Measurements from ENCODE around the gene STAT6. TPM values are rescaled to one million over a fixed set of nuclear protein-coding genes. Genes with fewer than 3 reads are reported as not detected.

Gene STAT6
- polyA plus RNA-seq, 1 donor (not counting 4 experiments of a cell fraction or from before 2014, with no cell fraction given): 113 TPM

GRCh38 chr12:57103856-57104255, 7.3 kb downstream of the STAT6 start:
- Histone ChIP-seq H3K27me3 (ENCODE audit: control insufficient read depth, extremely low read depth, insufficient read depth, low read length) (no peaks in the 10 kb centered on the region), H3K36me3 (ENCODE audit: control insufficient read depth in 2 of 2, extremely low read depth in 1 of 2, insufficient read depth in 2 of 2, low read length in 2 of 2) (peaks cover 36 to 53% of the 10 kb centered on the region in 2 experiments), H3K4me3 (ENCODE audit: control insufficient read depth in 2 of 3, extremely low read depth in 1 of 3, insufficient read depth in 2 of 3, low read depth in 1 of 3, low read length in 3 of 3) (no peak overlapping the region), H3K4me2 (ENCODE audit: control insufficient read depth, extremely low read depth, insufficient read depth, low read depth, low read length) (no peak overlapping the region), H3K9me1 (ENCODE audit: control insufficient read depth, extremely low read depth, insufficient read depth, low read length) (peaks cover 4% of the 10 kb centered on the region), H3K9ac (ENCODE audit: control insufficient read depth, extremely low read depth, insufficient read depth, low read length) (no peak overlapping the region), H4K20me1 (ENCODE audit: control insufficient read depth, extremely low read depth, insufficient read depth, low read length) (no peaks in the 10 kb centered on the region), H3K27ac (ENCODE audit: control insufficient read depth, insufficient read depth, low read length) (no peak overlapping the region), H3K79me2 (ENCODE audit: control insufficient read depth, insufficient read depth, low read length) (peaks cover 4% of the 10 kb centered on the region), H3K4me1 (ENCODE audit: control insufficient read depth, extremely low read depth, insufficient read depth, low read length) (no peaks in the 10 kb centered on the region), H3K9me3 (ENCODE audit: control insufficient read depth, low read depth, low read length) (no peaks in the 10 kb centered on the region), H2AFZ (ENCODE audit: control insufficient read depth, low read length) (no peak overlapping the region)
- no peak for FAIRE-seq
- dilution Hi-C loops (cut with MboI; ENCODE audit: extremely low pct_ligation_motif_present, low sequenced_read_pairs): no loop called here
- DNase-seq (ENCODE audit: low read depth, low spot score): no peak
- TF ChIP-seq EZH2 (IDR thresholded peaks at IDR 0.05; ENCODE audit: low read length) (no peak), CTCF (optimal IDR thresholded peaks at IDR 0.05 in 1 of 3, IDR thresholded peaks at IDR 0.05 in 1 of 3, conservative IDR thresholded peaks at IDR 0.05 in 1 of 3; ENCODE audit: extremely low read depth in 1 of 3, insufficient read depth in 2 of 3, low read length in 3 of 3) (no peak)

- H3K4me1 ChIP-seq (ENCODE audit: control insufficient read depth, extremely low read depth, insufficient read depth, low read length): peaks cover under 1% of the 10 kb centered on the region
- no peak for TF ChIP-seq CTCF (optimal IDR thresholded peaks at IDR 0.05 in 1 of 3, IDR thresholded peaks at IDR 0.05 in 1 of 3, conservative IDR thresholded peaks at IDR 0.05 in 1 of 3; ENCODE audit: extremely low read depth in 1 of 3, insufficient read depth in 2 of 3, low read length in 3 of 3)
- TF ChIP-seq EZH2 (IDR thresholded peaks at IDR 0.05; ENCODE audit: low read length): no peak
- peaks cover 38 to 54% of the 10 kb centered on the region in 2 experiments for H3K36me3 ChIP-seq (ENCODE audit: control insufficient read depth in 2 of 2, extremely low read depth in 1 of 2, insufficient read depth in 2 of 2, low read length in 2 of 2)
- no peak overlapping the region for H2AFZ ChIP-seq (ENCODE audit: control insufficient read depth, low read length)
- DNase-seq (ENCODE audit: low read depth, low spot score) (no peak), FAIRE-seq (no peak)
- no peak overlapping the region for H3K9ac ChIP-seq (ENCODE audit: control insufficient read depth, extremely low read depth, insufficient read depth, low read length)
- no peaks in the 10 kb centered on the region for H3K9me3 ChIP-seq (ENCODE audit: control insufficient read depth, low read depth, low read length)
- no peaks in the 10 kb centered on the region for H4K20me1 ChIP-seq (ENCODE audit: control insufficient read depth, extremely low read depth, insufficient read depth, low read length)
- H3K27ac ChIP-seq (ENCODE audit: control insufficient read depth, insufficient read depth, low read length): no peak overlapping the region
- H3K79me2 ChIP-seq (ENCODE audit: control insufficient read depth, insufficient read depth, low read length): no peaks in the 10 kb centered on the region
- H3K4me3 ChIP-seq (ENCODE audit: control insufficient read depth in 2 of 3, extremely low read depth in 1 of 3, insufficient read depth in 2 of 3, low read depth in 1 of 3, low read length in 3 of 3): no peak overlapping the region
- no peak overlapping the region for H3K4me2 ChIP-seq (ENCODE audit: control insufficient read depth, extremely low read depth, insufficient read depth, low read depth, low read length)
- peaks cover 4% of the 10 kb centered on the region for H3K9me1 ChIP-seq (ENCODE audit: control insufficient read depth, extremely low read depth, insufficient read depth, low read length)
- dilution Hi-C loops (cut with MboI; ENCODE audit: extremely low pct_ligation_motif_present, low sequenced_read_pairs): no loop called here
- H3K27me3 ChIP-seq (ENCODE audit: control insufficient read depth, extremely low read depth, insufficient read depth, low read length): no peaks in the 10 kb centered on the region
Measured at GRCh38 chr12:57101892-57102695, 9.1 kb downstream of the STAT6 start.

Measured in keratinocyte (primary cell).